ENCODE results near the gene AUTS2. TPM values are rescaled to one million over a fixed set of nuclear protein-coding genes. Genes with fewer than 3 reads are reported as not detected.

AUTS2 gene
- total and polyA plus RNA-seq, 2 of the 8 experiments (the other 6 are each of a cell fraction or from before 2014, with no cell fraction given): 25.9 to 101 TPM

GRCh38 chr7:70208236-70209063, 610.2 kb downstream of the AUTS2 start:
- no peak overlapping the region for H2AFZ ChIP-seq (ENCODE audit: low read length)
- H3K9ac ChIP-seq (replicated peaks in 1 of 4; ENCODE audit: extremely low read depth in 1 of 4, low read depth in 3 of 4, low read length in 3 of 4): no peak overlapping the region
- no peak overlapping the region for H3K4me2 ChIP-seq (ENCODE audit: insufficient read depth in 1 of 2, low read depth in 2 of 2, low read length in 2 of 2)
- no peak overlapping the region for H3K14ac ChIP-seq (ENCODE audit: insufficient read length)
- H3K23me2 ChIP-seq (ENCODE audit: low read depth, low read length): no peaks in the 10 kb centered on the region
- H3K4ac ChIP-seq (replicated peaks; ENCODE audit: insufficient read length, low read depth, low read length): no peak overlapping the region
- H3K79me1 ChIP-seq (ENCODE audit: low read depth, low read length): no peaks in the 10 kb centered on the region
- no peaks in the 10 kb centered on the region for H4K20me1 ChIP-seq (replicated peaks in 1 of 2; ENCODE audit: control insufficient read depth in 1 of 2, insufficient read depth in 2 of 2, low read length in 2 of 2)
- no peak overlapping the region for H2BK5ac ChIP-seq (ENCODE audit: low read depth, low read length)
- H3K9me3 ChIP-seq (ENCODE audit: insufficient read depth in 2 of 2, low read depth in 1 of 2, low read length in 1 of 2): no peaks in the 10 kb centered on the region
- no peaks in the 10 kb centered on the region for H3K4me1 ChIP-seq (replicated peaks in 1 of 4; ENCODE audit: control insufficient read depth in 3 of 4, insufficient read depth in 4 of 4, low read length in 3 of 4)
- no peaks in the 10 kb centered on the region for H3K79me2 ChIP-seq (ENCODE audit: control insufficient read depth in 1 of 2, insufficient read depth in 2 of 2, low read length in 2 of 2)
- FAIRE-seq: no peak
- H3K23ac ChIP-seq (ENCODE audit: insufficient read length): no peak overlapping the region
- H2AK5ac ChIP-seq (ENCODE audit: low read depth, low read length): no peak overlapping the region
- ChIA-PET POLR2A (ENCODE audit: partially characterized antibody) (no interaction called here), CTCF (ENCODE audit: partially characterized antibody) (no interaction called here)
- no peak overlapping the region for H2BK12ac ChIP-seq (ENCODE audit: low read depth, low read length)
- H2BK20ac ChIP-seq (ENCODE audit: low read length): no peak overlapping the region
- no peak overlapping the region for H2BK120ac ChIP-seq (replicated peaks; ENCODE audit: low read depth, low read length)
- H3K27me3 ChIP-seq (replicated peaks in 1 of 4; ENCODE audit: control insufficient read depth in 3 of 4, extremely low read depth in 1 of 4, insufficient read depth in 3 of 4, low read length in 3 of 4): peaks cover 0 to 1% (median 0%) of the 10 kb centered on the region in 4 experiments; a peak in 1 of 7 replicates
- no peak overlapping the region for H3K18ac ChIP-seq (ENCODE audit: extremely low read depth, low read length)
- H3K36me3 ChIP-seq (ENCODE audit: control insufficient read depth in 2 of 4, insufficient read depth in 4 of 4, low read length in 3 of 4): no peaks in the 10 kb centered on the region
- DNase-seq (ENCODE audit: low read depth in 1 of 2, low spot score in 2 of 2): no peak
- no peak overlapping the region for H4K5ac ChIP-seq (ENCODE audit: insufficient read length, low read depth, low read length)
- H3K4me3 ChIP-seq (ENCODE audit: extremely low read depth in 1 of 4, insufficient read depth in 2 of 4, low read depth in 3 of 4, low read length in 4 of 4): no peak overlapping the region
- WGBS, 2 experiments (ENCODE audit: extremely low coverage in 1 of 2, insufficient coverage in 1 of 2, insufficient read length in 1 of 2, insufficient replicate concordance in 2 of 2, low coverage in 1 of 2, low lambda C conversion rate in 2 of 2, missing lambda C conversion rate in 1 of 2): 91% methylated on average over 5 of the region's 5 CpGs; no CpG with 5 or more reads in 1 of the 2 experiments
- no peak overlapping the region for H2BK15ac ChIP-seq (ENCODE audit: low read length)
- H4K8ac ChIP-seq (ENCODE audit: extremely low read depth, insufficient read depth, low read length): no peak overlapping the region
- no peak overlapping the region for H4K91ac ChIP-seq (replicated peaks; ENCODE audit: insufficient read length, low read length)
- no peak overlapping the region for H3K27ac ChIP-seq (ENCODE audit: low read depth, low read length)
- H3K56ac ChIP-seq (replicated peaks; ENCODE audit: insufficient read length, low read depth, low read length): no peak overlapping the region
